MG63 (cell line): ENCODE measurements around the gene TREX2. TPM values are rescaled to one million over a fixed set of nuclear protein-coding genes. Genes with fewer than 3 reads are reported as not detected.

Experiments used
- DNase-seq: peaks from one replicate; pipeline ENCODE4 v3.0.0-alpha.2; 2020
- H3K27me3 ChIP-seq: fragments of 250-450 bp; sonication (Bioruptor Pico); 2 replicates; pipeline ENCODE4 v1.5.1; 2020; ENCODE audit warnings: mild to moderate bottlenecking, moderate library complexity
- H3K36me3 ChIP-seq: fragments of 250-450 bp; sonication (Bioruptor Pico); 2 replicates; pipeline ENCODE4 v1.5.1; 2020; ENCODE audit warnings: mild to moderate bottlenecking, moderate library complexity
- H3K4me3 ChIP-seq: fragments of 250-450 bp; sonication (Bioruptor Pico); 2 replicates; pipeline ENCODE4 v1.5.1; 2020; ENCODE audit warnings: mild to moderate bottlenecking, moderate library complexity
- H3K9me3 ChIP-seq: fragments of 250-450 bp; sonication (Bioruptor Pico); 2 replicates; pipeline ENCODE4 v1.5.1; 2020; ENCODE audit warnings: mild to moderate bottlenecking, moderate library complexity
- total RNA-seq: library from RNA; depleted of rRNA; stranded (reverse); fragments of >200 nt; shearing (Covaris generic); gene quantifications from 2 replicates; pipeline ENCODE4 v1.2.3, GENCODE V29; 2014; ENCODE audit warnings: low replicate concordance; rRNA removed

Gene TREX2, protein sequence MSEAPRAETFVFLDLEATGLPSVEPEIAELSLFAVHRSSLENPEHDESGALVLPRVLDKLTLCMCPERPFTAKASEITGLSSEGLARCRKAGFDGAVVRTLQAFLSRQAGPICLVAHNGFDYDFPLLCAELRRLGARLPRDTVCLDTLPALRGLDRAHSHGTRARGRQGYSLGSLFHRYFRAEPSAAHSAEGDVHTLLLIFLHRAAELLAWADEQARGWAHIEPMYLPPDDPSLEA
- total RNA-seq: 12.0 TPM in 1 of 2 replicates, not detected in the other

- H3K36me3 ChIP-seq: no peaks in the 10 kb centered on the region
- DNase-seq: no peak
- H3K4me3 ChIP-seq: no peak within 1 kb of the TSS
- H3K9me3 ChIP-seq: no peaks in the 10 kb centered on the region
- no peaks in the 10 kb centered on the region for H3K27me3 ChIP-seq
Observed at GRCh38 chrX:153445856-153446635, at the start of gene TREX2. TREX2 (minus strand) TSS chrX:153446056; CDS start chrX:153445430, 626 bp downstream.

GRCh38 chrX:153495362-153495751 is 49.5 kb upstream of the TREX2 start:
- no peaks in the 10 kb centered on the region for H3K9me3 ChIP-seq
- H3K36me3 ChIP-seq: peaks cover 25% of the 10 kb centered on the region
- H3K4me3 ChIP-seq: peak overlapping the region; percentile 74
- no peaks in the 10 kb centered on the region for H3K27me3 ChIP-seq
- peak; percentile 61 for DNase-seq

DNA sequence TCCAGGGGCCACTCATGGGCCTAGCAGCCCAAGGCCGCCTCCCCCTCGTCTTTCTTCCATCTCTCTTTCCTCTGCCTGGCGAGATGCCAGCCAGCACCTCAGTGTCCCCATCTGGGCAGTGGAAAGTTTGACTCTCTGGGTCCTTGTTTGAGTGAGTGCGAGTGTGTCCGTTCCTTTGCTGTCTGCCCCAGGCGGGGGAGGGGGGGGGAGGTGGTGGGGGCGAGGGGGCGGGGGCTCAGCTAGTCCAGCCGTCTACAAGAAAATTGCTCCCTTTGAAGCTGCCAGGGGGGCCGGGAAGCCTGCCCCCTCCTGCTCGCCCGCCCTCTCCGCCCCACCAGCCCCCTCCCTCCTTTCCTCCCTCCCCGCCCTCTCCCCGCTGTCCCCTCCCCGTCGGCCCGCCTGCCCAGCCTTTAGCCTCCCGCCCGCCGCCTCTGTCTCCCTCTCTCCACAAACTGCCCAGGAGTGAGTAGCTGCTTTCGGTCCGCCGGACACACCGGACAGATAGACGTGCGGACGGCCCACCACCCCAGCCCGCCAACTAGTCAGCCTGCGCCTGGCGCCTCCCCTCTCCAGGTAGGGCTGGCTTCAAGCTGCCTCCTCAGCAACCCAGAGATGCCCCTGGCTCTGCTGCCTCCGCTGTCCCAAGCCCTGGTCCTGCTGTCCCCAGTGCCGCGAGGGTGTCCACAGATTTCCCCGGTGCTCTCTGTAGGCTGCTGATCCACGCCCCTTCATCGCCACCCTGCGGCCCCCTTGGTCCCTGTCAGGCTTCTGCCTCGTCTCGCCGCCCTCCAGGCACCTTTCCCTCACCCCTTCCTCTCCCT is 48.9 kb upstream of the TREX2 start, which contains the start of gene BGN:
TSS of gene BGN (plus strand) at position 440 of the 821 bp plus-strand sequence. CDS start 9,652 bp downstream, outside the sequence.
- peaks cover 24% of the 10 kb centered on the region for H3K36me3 ChIP-seq
- H3K9me3 ChIP-seq: no peaks in the 10 kb centered on the region
- DNase-seq: peak; percentile 85
- H3K27me3 ChIP-seq: no peaks in the 10 kb centered on the region
- H3K4me3 ChIP-seq: peak within 1 kb of the TSS; percentile 74

DNA sequence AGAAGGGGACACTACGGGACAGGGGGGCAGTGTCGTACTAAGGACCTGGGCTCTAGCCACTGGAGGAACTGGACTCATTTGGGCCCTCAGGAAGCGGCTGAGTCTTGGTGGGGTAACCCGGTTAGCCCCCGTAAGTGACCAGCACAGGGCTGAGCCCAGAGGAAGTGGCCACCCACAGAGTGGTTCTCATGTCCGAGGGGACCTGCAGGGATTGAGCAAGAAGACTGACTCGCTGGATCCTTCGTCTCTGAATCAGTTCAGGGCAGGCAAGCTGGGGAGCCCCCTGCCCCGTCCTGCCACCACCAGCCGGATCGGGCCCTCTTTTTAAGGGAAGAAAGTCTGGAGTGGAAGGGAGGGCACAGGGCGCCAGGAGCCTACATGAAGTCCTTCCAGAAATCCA is 48.2 kb upstream of the TREX2 start:
- Histone ChIP-seq H3K4me3 (peak overlapping the region; percentile 35), H3K27me3 (no peaks in the 10 kb centered on the region), H3K9me3 (no peaks in the 10 kb centered on the region), H3K36me3 (peaks cover 22% of the 10 kb centered on the region)
- no peak for DNase-seq

- Histone ChIP-seq H3K4me3 (no peak overlapping the region), H3K36me3 (peaks cover 16% of the 10 kb centered on the region), H3K9me3 (no peaks in the 10 kb centered on the region), H3K27me3 (no peaks in the 10 kb centered on the region)
- no peak for DNase-seq
Observed at GRCh38 chrX:153493085-153493484, 47.2 kb upstream of the TREX2 start.

- no peaks in the 10 kb centered on the region for H3K27me3 ChIP-seq
- no peak for DNase-seq
- H3K4me3 ChIP-seq: no peak overlapping the region
- peaks cover 13% of the 10 kb centered on the region for H3K36me3 ChIP-seq
- H3K9me3 ChIP-seq: no peaks in the 10 kb centered on the region
Observed at GRCh38 chrX:153492543-153492942, 46.7 kb upstream of the TREX2 start.

DNA sequence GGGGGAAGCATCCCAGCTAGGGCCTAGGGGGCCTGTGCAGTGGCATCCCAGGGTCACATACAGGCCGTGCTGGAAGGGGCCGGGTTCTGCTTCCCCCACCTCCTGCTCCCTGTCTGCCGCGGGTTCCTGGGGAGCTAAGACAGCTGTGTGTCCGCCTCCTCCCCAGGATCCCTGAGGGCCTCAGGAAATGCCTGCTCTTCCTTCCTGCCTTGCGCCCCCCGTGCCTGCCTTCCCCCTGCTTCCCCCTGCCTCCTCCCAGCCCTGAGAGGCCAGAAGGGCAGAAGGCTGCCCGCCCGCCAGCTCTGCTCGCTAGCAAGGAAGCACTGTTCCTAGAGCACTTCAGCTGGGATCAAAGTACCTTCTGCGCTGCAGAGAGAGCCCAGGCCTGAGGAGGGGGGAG is 46.1 kb upstream of the TREX2 start:
- no peak for DNase-seq
- H3K27me3 ChIP-seq: no peaks in the 10 kb centered on the region
- no peak overlapping the region for H3K4me3 ChIP-seq
- H3K36me3 ChIP-seq: peaks cover 13% of the 10 kb centered on the region
- no peaks in the 10 kb centered on the region for H3K9me3 ChIP-seq

DNA sequence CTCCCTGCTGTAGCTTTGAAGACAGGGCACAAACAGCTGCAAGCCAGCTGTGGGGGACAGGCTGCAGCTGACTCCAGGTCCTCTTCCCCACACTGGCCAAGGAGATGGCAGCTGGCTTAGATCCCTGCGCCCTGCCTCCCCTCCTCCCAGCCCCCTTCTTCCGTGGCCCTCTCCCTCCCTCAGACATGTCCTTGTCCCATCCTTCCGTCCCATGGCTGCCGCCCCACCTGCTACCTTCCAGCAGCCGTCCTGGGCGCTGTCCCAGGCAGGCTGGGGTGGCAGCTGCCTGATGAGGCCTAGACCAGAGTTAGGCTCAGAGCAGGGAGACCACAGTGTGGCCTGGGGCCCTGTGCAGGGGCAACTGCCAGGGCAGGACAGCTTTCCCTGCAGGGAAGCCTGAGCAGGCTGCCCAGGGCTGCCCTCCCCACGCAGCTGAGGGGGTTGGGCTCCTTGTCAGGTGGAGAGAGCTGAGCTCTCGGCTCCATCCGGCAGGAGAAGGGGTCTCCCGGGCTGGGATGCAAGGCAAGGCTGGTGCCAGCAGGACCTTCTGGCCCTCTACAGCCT is 45.6 kb upstream of the TREX2 start:
- H3K4me3 ChIP-seq: no peak overlapping the region
- H3K9me3 ChIP-seq: no peaks in the 10 kb centered on the region
- DNase-seq: no peak
- no peaks in the 10 kb centered on the region for H3K27me3 ChIP-seq
- H3K36me3 ChIP-seq: peaks cover 10% of the 10 kb centered on the region

DNA sequence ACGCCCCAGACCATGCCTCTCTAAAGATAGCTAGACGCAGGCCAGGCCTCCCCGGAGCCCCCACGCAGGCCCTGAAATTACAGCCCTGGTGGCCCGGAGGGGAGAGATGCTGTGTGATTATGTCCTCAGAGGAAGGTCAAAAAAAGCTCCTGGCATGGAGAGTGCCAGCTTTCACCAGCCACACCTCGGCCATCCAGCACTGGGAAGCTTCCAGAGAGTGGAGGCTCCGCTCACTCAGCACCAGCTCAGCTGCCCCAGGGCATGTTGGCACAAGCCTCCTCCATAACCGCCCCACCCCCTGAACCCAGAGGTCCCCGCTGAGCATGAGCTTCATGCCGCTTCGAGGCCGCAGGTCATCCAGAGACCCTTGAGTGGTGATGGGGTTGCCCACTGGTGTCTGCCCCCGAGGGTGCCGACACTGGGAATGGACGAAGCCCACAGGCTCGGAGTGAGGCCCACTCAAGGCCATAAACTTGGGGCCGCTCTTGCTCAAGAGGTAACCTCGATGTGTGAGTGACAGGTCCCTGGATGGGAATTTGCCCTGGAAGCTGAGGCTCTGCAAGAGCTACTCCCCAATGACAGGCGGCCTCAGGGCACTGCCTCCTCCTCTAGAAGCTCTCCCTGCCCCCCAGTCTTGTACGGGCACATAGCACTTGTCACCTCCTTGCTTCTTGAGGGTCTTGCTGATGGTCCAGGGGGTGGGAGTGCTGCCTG is 44.5 kb upstream of the TREX2 start:
- peak; percentile 53 for DNase-seq
- no peaks in the 10 kb centered on the region for H3K27me3 ChIP-seq
- no peak overlapping the region for H3K4me3 ChIP-seq
- no peaks in the 10 kb centered on the region; the same call in 1 of the 2 replicates for H3K36me3 ChIP-seq
- no peaks in the 10 kb centered on the region for H3K9me3 ChIP-seq

GRCh38 chrX:153488231-153488914 is 42.5 kb upstream of the TREX2 start:
- Histone ChIP-seq H3K9me3 (no peaks in the 10 kb centered on the region), H3K27me3 (no peaks in the 10 kb centered on the region), H3K4me3 (no peak overlapping the region), H3K36me3 (no peaks in the 10 kb centered on the region)
- peak; percentile 84 for DNase-seq

DNA sequence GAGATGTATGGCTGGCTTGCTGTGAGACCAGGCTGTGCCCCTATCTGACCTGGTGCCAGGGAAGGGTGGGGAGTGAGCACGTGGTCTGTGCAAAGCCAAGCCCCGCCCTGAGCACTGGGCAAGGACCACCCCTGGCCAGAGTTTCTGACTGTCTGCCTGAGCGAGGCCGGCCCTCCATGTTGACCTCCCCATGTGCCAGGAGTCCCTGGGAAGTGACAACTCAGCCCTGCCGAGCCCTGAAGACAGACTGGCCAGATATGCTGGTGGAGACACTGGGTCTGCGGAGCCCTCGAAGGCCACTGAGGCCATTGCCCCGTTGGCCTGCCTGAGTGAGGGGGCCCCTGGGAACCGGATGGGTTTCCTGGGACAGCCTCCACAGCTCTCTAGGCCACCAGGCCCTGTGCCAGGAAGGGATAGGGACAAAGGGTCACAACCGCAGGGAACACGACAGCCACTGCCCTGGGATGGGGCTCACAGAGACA is 41.8 kb upstream of the TREX2 start:
- Histone ChIP-seq H3K27me3 (no peaks in the 10 kb centered on the region), H3K9me3 (no peaks in the 10 kb centered on the region), H3K4me3 (no peak overlapping the region), H3K36me3 (no peaks in the 10 kb centered on the region)
- DNase-seq: peak; percentile 86

DNA sequence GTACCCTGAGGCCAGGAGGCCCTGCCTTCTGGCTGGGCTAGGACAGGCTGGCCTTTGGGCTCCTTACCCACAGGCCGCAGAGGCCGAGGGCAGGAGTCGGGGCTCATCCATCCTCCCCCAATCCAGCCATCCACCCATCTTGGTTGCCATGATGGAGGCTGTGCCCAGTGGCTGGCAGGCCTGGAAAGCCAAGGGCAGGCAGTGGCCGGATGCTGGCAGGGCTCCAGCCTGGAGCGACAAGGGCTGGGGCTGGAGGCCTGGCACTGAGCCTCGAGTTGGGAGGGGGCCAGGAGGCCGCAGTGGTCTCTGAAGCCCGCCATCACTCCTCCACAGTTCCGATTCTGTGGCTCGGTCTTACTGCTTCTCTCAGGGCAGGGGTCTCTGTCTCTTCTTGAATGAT is 40.3 kb upstream of the TREX2 start:
- DNase-seq: no peak
- no peaks in the 10 kb centered on the region for H3K9me3 ChIP-seq

DNA sequence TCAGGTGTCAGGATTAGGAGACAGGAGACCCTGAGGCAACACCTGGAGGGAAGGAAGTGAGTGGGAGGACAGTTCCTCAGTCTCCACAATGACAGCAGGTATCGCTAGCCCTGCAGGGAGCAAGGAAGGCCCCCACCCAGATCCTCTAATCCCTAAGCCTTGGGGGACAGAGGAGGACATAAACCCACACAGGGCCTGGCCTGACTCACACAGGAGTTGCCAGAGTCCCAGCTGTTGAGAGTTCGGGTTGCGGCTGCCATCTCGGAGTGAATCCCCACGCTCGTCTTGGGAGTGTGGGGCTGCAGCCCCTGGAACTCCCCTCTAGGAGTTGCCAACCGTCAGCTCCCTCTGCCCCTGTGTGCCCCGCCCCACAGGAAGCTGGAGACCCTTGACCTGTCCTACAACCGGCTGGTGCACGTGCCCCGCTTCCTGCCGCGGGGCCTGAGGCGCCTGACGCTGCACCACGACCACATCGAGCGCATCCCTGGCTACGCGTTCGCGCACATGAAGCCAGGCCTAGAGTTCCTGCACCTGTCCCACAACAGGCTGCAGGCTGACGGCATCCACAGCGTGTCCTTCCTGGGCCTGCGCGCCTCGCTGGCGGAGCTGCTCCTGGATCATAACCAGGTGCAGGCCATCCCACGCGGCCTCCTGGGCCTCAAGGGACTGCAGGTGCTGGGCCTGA is 39.7 kb upstream of the TREX2 start:
- H3K27me3 ChIP-seq: no peaks in the 10 kb centered on the region
- no peak for DNase-seq
- H3K9me3 ChIP-seq: no peaks in the 10 kb centered on the region
- H3K36me3 ChIP-seq: no peaks in the 10 kb centered on the region
- no peak overlapping the region for H3K4me3 ChIP-seq

More for the DNA sequence above, 40.3 kb upstream of the TREX2 start:
- Histone ChIP-seq H3K4me3 (no peak overlapping the region), H3K36me3 (no peaks in the 10 kb centered on the region), H3K27me3 (no peaks in the 10 kb centered on the region)

DNA sequence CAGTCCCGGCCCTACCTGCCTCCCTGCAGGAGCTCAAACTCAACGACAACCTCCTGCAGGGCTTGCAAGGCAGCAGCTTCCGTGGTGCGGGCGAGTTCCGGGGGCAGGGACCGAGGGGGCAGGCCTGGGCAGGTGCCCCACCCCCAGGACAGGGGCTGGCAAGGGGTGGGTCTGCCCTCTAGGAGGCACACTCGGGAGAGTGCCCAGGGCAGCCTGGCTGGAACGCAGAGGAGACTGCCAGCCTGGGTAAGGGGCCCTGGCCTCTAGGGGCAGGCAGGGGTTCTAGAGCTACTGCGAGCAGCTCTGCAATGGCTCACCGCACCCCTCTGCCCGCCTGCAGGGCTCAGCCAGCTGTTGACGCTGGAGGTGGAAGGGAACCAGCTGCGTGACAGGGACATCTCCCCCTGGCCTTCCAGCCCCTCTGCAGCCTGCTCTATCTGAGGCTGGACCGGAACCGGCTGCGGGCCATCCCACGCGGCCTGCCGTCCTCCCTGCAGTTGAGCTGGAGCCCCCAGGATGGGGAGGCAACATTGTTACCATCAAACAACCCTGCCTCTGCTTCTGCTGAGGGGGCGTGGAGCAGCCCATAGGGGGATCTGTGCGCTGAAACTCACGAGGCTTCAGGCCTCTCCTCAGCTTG is 36.6 kb upstream of the TREX2 start:
- Histone ChIP-seq H3K4me3 (no peak overlapping the region), H3K27me3 (no peaks in the 10 kb centered on the region), H3K9me3 (no peaks in the 10 kb centered on the region), H3K36me3 (no peaks in the 10 kb centered on the region)
- no peak for DNase-seq

DNA sequence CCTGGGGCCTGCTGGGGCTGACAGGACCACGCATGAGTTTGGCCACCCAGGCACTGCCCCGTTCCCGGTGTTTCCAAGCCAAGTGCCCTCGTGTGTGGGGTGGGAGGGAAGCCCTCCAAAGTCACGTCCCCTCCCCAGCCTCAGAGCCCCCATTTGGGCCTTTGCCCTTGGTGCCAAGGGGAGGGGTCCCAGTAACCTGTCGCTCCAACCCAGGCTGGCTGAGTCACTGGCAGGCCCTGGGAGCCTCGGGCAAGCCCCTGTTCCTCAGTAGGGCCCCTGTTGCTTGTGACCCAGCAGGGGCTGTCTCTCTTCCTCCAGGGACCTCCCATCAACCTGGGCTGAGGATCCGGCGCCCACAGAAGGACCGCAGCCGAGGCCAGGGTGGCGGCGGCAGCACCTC is 35.2 kb upstream of the TREX2 start:
- DNase-seq: no peak
- H3K4me3 ChIP-seq: no peak overlapping the region
- no peaks in the 10 kb centered on the region for H3K9me3 ChIP-seq

More for the DNA sequence above, 35.2 kb upstream of the TREX2 start:
- no peaks in the 10 kb centered on the region for H3K36me3 ChIP-seq
- no peaks in the 10 kb centered on the region for H3K27me3 ChIP-seq
